Keratinocyte (primary cell): ENCODE measurements around the gene NME3.

Experiments
- EZH2 ChIP-seq: IDR thresholded peaks from one replicate; pipeline ENCODE4 v1.6.1; 2012; ENCODE audit warnings: inconsistent platforms, mild to moderate bottlenecking, low read length, moderate library complexity
- TF ChIP-seq, protein P1 (sequence below), 3 experiments: IDR thresholded peaks in 1 of 3; conservative IDR thresholded peaks in 1 of 3; optimal IDR thresholded peaks in 1 of 3; 2 replicates in 2 of 3; 3 replicates in 1 of 3; pipeline versions ENCODE3 to v1.5.1; 2011; ENCODE audit warnings: low read length in 3 of 3, mild to moderate bottlenecking in 3 of 3, moderate library complexity in 2 of 3, control low read depth in 1 of 3, inconsistent platforms in 1 of 3; ENCODE audit not compliant: insufficient read depth in 2 of 3; ENCODE audit errors: extremely low read depth in 1 of 3

DNA sequence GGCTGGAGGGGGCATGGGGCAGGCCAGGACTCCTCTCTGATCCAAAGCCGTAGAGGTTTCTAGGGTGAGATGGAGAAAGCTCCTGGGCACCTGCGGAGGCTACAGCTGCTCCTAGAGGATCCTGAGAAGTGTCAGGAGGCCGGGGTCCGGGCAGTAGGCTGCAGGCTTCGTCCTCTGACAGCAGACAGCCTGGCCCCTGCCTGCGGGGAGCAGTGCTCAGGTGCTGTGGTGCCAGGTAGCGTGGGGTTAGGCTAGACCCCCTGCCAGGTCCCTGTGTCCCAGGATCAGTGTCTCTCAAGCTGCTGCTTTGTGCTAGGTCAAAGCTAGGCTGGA is 3.1 kb upstream of the NME3 start:
- TF ChIP-seq, protein P1, sequence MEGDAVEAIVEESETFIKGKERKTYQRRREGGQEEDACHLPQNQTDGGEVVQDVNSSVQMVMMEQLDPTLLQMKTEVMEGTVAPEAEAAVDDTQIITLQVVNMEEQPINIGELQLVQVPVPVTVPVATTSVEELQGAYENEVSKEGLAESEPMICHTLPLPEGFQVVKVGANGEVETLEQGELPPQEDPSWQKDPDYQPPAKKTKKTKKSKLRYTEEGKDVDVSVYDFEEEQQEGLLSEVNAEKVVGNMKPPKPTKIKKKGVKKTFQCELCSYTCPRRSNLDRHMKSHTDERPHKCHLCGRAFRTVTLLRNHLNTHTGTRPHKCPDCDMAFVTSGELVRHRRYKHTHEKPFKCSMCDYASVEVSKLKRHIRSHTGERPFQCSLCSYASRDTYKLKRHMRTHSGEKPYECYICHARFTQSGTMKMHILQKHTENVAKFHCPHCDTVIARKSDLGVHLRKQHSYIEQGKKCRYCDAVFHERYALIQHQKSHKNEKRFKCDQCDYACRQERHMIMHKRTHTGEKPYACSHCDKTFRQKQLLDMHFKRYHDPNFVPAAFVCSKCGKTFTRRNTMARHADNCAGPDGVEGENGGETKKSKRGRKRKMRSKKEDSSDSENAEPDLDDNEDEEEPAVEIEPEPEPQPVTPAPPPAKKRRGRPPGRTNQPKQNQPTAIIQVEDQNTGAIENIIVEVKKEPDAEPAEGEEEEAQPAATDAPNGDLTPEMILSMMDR (optimal IDR thresholded peaks at IDR 0.05 in 1 of 3, IDR thresholded peaks at IDR 0.05 in 1 of 3, conservative IDR thresholded peaks at IDR 0.05 in 1 of 3; ENCODE audit: extremely low read depth in 1 of 3, insufficient read depth in 2 of 3, low read length in 3 of 3) = no peak
- TF ChIP-seq EZH2 = no peak
